GM12878 (cell line): ENCODE results near the gene UTP3. TPM values are rescaled to one million over a fixed set of nuclear protein-coding genes. Genes with fewer than 3 reads are reported as not detected.

ENCODE experiments used
- ATAC-seq: fragments of 200-7000 bp; cut with Tn5 transposase; 3 replicates; pipeline ENCODE4 v1.9.1; 2020; ENCODE audit warnings: mild to moderate bottlenecking, moderate library complexity
- BruUV-seq: library from RNA; stranded (reverse); fragments of 400-500 nt; replicated peaks from 2 replicates; lab custom pipeline; 2021; lab: Mats Ljungman, UMichigan
- CTCF ChIA-PET: fragments of 300-600 bp; sonication (Branson Sonifier 250); formaldehyde crosslinking; extraction: SDS; loops from one replicate; lab custom pipeline; 2021; ENCODE audit warnings: inconsistent platforms; lab: Yijun Ruan, JAX
- POLR2A ChIA-PET: fragments of 350-600 bp; formaldehyde crosslinking; extraction: SDS; loops from one replicate; lab custom pipeline; 2021; ENCODE audit warnings: inconsistent platforms; lab: Charles Lee
- RAD21 ChIA-PET: fragments of 300-600 bp; sonication (Branson Sonifier 250); formaldehyde crosslinking; loops from one replicate; lab custom pipeline; 2023; ENCODE audit warnings: antibody characterized with exemption; ENCODE audit not compliant: unreplicated experiment; lab: Charles Lee
- SMC1A ChIA-PET: fragments of 300-600 bp; sonication (Branson Sonifier 250); formaldehyde crosslinking; loops from one replicate; lab custom pipeline; 2023; ENCODE audit not compliant: unreplicated experiment, uncharacterized antibody; lab: Charles Lee
- DNase-seq: peaks from one replicate; pipeline ENCODE4 v3.0.0-alpha.2; 2011; ENCODE audit warnings: low read depth, low spot score
- FAIRE-seq: peaks from 3 replicates; lab custom pipeline; 2011; peaks lifted over from hg19 to GRCh38; lab: Jason Lieb, UNC
- H2AFZ ChIP-seq: 2 replicates; pipeline ENCODE4 v1.6.0; 2011; ENCODE audit warnings: low read depth, low read length, control low read depth; ENCODE audit not compliant: control insufficient read depth
- H3K27ac ChIP-seq: 2 replicates; pipeline ENCODE4 v1.5.1; 2011; ENCODE audit warnings: control low read depth; ENCODE audit not compliant: control insufficient read depth, insufficient read depth
- H3K27me3 ChIP-seq, 2 experiments: replicated peaks in 1 of 2; 2 replicates each; pipeline versions ENCODE4 v1.6.0 to v1.6.1; 2011; ENCODE audit warnings: low read length in 1 of 2; ENCODE audit not compliant: control insufficient read depth in 2 of 2, insufficient read depth in 2 of 2
- H3K36me3 ChIP-seq, 2 experiments: 2 replicates each; pipeline ENCODE4 v1.5.1; 2011; ENCODE audit warnings: low read length in 1 of 2; ENCODE audit not compliant: control insufficient read depth in 2 of 2, insufficient read depth in 2 of 2
- H3K4me1 ChIP-seq: 2 replicates; pipeline ENCODE4 v1.6.1; 2011; ENCODE audit warnings: mild to moderate bottlenecking, low read length, moderate library complexity, mixed read lengths; ENCODE audit not compliant: control insufficient read depth, insufficient read depth
- H3K4me2 ChIP-seq: 2 replicates; pipeline ENCODE4 v1.6.0; 2011; ENCODE audit warnings: control low read depth; ENCODE audit not compliant: control insufficient read depth, insufficient read depth
- H3K4me3 ChIP-seq: fragments of 200-600 bp; sonication (generic); 2 replicates; pipeline ENCODE4 v1.5.1; 2016
- H3K79me2 ChIP-seq: 2 replicates; pipeline ENCODE4 v1.6.0; 2011; ENCODE audit warnings: low read length; ENCODE audit not compliant: control insufficient read depth, insufficient read depth
- H3K9ac ChIP-seq: 2 replicates; pipeline ENCODE4 v1.8.0; 2011; ENCODE audit warnings: low read length, control low read depth, mixed read lengths; ENCODE audit not compliant: control insufficient read depth, insufficient read depth
- H3K9me3 ChIP-seq: replicated peaks from 3 replicates; pipeline ENCODE4 v1.5.1; 2011; ENCODE audit warnings: mild to moderate bottlenecking, low read length; ENCODE audit not compliant: control insufficient read depth, insufficient read depth
- H4K20me1 ChIP-seq: 2 replicates; pipeline ENCODE4 v1.6.0; 2011; ENCODE audit not compliant: control insufficient read depth, insufficient read depth
- IKZF1 ChIP-seq: fragments of 450-650 bp; conservative IDR thresholded peaks from 2 replicates; pipeline ENCODE4 v1.6.1; 2017; ENCODE audit warnings: antibody characterized with exemption, mild to moderate bottlenecking
- KAT2A ChIP-seq: conservative IDR thresholded peaks from 2 replicates; pipeline ENCODE4 v1.6.1; 2011; ENCODE audit warnings: low read depth, low read length; ENCODE audit not compliant: control insufficient read depth
- MEF2A ChIP-seq: IDR thresholded peaks from 2 replicates; pipeline ENCODE4 v1.6.1; 2011; ENCODE audit warnings: low read depth, mild to moderate bottlenecking, low read length, moderate library complexity; ENCODE audit not compliant: insufficient read depth
- MTA2 ChIP-seq: fragments of 450-650 bp; IDR thresholded peaks from 2 replicates; pipeline ENCODE4 v1.6.1; 2016; ENCODE audit warnings: low read depth, mild to moderate bottlenecking, moderate library complexity
- MTA3 ChIP-seq: IDR thresholded peaks from 2 replicates; pipeline ENCODE4 v1.6.1; 2012; ENCODE audit warnings: low read length, inconsistent platforms, borderline replicate concordance
- MYB ChIP-seq: fragments of 150-350 bp; IDR thresholded peaks from 2 replicates; pipeline ENCODE4 v1.6.1; 2014; ENCODE audit warnings: mild to moderate bottlenecking, low read depth, low read length, borderline replicate concordance
- NRF1 ChIP-seq: conservative IDR thresholded peaks from 2 replicates; pipeline ENCODE4 v1.6.1; 2011; ENCODE audit warnings: mild to moderate bottlenecking, low read depth, low read length, improper control_type of control experiment
- SUPT20H ChIP-seq: IDR thresholded peaks from 2 replicates; pipeline ENCODE4 v1.6.1; 2011; ENCODE audit warnings: low read depth, mild to moderate bottlenecking, low read length, moderate library complexity, borderline replicate concordance; ENCODE audit not compliant: control insufficient read depth
- in situ Hi-C: fragments of 300-500 bp; cut with MboI; formaldehyde crosslinking; loops from 9 replicates; pipeline ENCODE4 v1.14.3; 2018; ENCODE audit warnings: mixed read lengths
- intact Hi-C: fragments of 100-400 bp; cut with micrococcal nuclease; formaldehyde crosslinking; loops from one replicate; pipeline ENCODE4 v1.14.2; 2022; ENCODE audit not compliant: unreplicated experiment
- polyA plus RNA-seq, 11 experiments: library from polyadenylated mRNA; depleted of rRNA in 4 of 11; unstranded in 6 of 11; stranded (reverse) in 5 of 11; fragments of >200 nt; fragmentation: Nextera tagmentation in 4 of 11; fragmentation: Illumina TruSeq in 1 of 11; extraction: Ambion mirVana in 4 of 11; extraction: Trizol in 1 of 11; gene quantifications; 1 replicate in 1 of 11; 2 replicates in 10 of 11; pipeline versions ENCODE4 v1.2.1 to v1.2.3, GENCODE V29; 2011 to 2016; ENCODE audit warnings: inconsistent platforms in 2 of 11, missing spikeins in 2 of 11, low read depth in 1 of 11
- total RNA-seq, 4 experiments: library from RNA; depleted of rRNA in 3 of 4; stranded (reverse); fragments of >200 nt in 3 of 4; fragmentation: Illumina TruSeq in 1 of 4; extraction: Trizol in 1 of 4; gene quantifications; 2 replicates each; pipeline versions ENCODE4 v1.2.1 to v1.2.3, GENCODE V29; 2013 to 2021
- TF ChIP-seq, protein P1 (sequence below): IDR thresholded peaks from 2 replicates; pipeline ENCODE4 v1.6.1; 2012; ENCODE audit warnings: improper control_type of control experiment, low read depth, low read length; ENCODE audit not compliant: insufficient replicate concordance
- TF ChIP-seq, protein P2 (sequence below): fragments of 450-650 bp; IDR thresholded peaks from 2 replicates; pipeline ENCODE4 v1.6.1; 2016; ENCODE audit warnings: mild to moderate bottlenecking
- TF ChIP-seq, protein P3 (sequence below): IDR thresholded peaks from 2 replicates; pipeline ENCODE4 v1.6.1; 2012; ENCODE audit warnings: mild to moderate bottlenecking, low read depth, low read length

Gene UTP3
- total and polyA plus RNA-seq, 10 of the 15 experiments (the other 5 are each of a cell fraction or from before 2014, with no cell fraction given): 15.8 to 60.7 (median 22.5) TPM

DNA sequence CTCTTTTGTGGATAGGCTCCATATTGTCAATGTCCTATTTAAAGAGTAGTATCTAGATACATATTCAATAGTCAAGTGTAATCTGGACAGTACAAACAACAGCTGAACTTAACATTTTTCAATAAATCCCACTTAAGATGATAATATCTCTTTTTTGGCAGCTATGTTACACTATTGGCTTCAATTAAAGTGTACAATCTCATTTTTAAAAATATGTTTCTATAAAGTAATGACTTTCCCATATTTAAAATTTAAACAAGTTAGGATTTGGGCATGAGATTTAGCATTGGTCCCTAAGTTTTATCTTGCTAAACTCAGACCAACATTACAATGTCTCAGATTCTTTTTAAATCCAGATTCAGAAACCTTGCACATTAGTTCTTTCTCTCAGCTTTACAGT lies 14.1 kb upstream of the UTP3 start:
- in situ Hi-C loops: no loop called here
- DNase-seq: no peak
- no peak for ATAC-seq
- CTCF ChIA-PET: interaction anchor here (1.2 to 1.8 kb wide), 2 partner anchors 15 to 30 kb away, joined by 3 to 4 read pairs; no protein-coding TSS in a partner anchor
- TF ChIP-seq SUPT20H: no peak
- no peak for TF ChIP-seq KAT2A
- TF ChIP-seq IKZF1: no peak
- TF ChIP-seq MTA3: no peak
- no peak for TF ChIP-seq MTA2
- TF ChIP-seq, protein P1, sequence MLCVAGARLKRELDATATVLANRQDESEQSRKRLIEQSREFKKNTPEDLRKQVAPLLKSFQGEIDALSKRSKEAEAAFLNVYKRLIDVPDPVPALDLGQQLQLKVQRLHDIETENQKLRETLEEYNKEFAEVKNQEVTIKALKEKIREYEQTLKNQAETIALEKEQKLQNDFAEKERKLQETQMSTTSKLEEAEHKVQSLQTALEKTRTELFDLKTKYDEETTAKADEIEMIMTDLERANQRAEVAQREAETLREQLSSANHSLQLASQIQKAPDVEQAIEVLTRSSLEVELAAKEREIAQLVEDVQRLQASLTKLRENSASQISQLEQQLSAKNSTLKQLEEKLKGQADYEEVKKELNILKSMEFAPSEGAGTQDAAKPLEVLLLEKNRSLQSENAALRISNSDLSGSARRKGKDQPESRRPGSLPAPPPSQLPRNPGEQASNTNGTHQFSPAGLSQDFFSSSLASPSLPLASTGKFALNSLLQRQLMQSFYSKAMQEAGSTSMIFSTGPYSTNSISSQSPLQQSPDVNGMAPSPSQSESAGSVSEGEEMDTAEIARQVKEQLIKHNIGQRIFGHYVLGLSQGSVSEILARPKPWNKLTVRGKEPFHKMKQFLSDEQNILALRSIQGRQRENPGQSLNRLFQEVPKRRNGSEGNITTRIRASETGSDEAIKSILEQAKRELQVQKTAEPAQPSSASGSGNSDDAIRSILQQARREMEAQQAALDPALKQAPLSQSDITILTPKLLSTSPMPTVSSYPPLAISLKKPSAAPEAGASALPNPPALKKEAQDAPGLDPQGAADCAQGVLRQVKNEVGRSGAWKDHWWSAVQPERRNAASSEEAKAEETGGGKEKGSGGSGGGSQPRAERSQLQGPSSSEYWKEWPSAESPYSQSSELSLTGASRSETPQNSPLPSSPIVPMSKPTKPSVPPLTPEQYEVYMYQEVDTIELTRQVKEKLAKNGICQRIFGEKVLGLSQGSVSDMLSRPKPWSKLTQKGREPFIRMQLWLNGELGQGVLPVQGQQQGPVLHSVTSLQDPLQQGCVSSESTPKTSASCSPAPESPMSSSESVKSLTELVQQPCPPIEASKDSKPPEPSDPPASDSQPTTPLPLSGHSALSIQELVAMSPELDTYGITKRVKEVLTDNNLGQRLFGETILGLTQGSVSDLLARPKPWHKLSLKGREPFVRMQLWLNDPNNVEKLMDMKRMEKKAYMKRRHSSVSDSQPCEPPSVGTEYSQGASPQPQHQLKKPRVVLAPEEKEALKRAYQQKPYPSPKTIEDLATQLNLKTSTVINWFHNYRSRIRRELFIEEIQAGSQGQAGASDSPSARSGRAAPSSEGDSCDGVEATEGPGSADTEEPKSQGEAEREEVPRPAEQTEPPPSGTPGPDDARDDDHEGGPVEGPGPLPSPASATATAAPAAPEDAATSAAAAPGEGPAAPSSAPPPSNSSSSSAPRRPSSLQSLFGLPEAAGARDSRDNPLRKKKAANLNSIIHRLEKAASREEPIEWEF: no peak
- TF ChIP-seq, protein P2, sequence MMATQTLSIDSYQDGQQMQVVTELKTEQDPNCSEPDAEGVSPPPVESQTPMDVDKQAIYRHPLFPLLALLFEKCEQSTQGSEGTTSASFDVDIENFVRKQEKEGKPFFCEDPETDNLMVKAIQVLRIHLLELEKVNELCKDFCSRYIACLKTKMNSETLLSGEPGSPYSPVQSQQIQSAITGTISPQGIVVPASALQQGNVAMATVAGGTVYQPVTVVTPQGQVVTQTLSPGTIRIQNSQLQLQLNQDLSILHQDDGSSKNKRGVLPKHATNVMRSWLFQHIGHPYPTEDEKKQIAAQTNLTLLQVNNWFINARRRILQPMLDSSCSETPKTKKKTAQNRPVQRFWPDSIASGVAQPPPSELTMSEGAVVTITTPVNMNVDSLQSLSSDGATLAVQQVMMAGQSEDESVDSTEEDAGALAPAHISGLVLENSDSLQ: no peak
- TF ChIP-seq, protein P3, sequence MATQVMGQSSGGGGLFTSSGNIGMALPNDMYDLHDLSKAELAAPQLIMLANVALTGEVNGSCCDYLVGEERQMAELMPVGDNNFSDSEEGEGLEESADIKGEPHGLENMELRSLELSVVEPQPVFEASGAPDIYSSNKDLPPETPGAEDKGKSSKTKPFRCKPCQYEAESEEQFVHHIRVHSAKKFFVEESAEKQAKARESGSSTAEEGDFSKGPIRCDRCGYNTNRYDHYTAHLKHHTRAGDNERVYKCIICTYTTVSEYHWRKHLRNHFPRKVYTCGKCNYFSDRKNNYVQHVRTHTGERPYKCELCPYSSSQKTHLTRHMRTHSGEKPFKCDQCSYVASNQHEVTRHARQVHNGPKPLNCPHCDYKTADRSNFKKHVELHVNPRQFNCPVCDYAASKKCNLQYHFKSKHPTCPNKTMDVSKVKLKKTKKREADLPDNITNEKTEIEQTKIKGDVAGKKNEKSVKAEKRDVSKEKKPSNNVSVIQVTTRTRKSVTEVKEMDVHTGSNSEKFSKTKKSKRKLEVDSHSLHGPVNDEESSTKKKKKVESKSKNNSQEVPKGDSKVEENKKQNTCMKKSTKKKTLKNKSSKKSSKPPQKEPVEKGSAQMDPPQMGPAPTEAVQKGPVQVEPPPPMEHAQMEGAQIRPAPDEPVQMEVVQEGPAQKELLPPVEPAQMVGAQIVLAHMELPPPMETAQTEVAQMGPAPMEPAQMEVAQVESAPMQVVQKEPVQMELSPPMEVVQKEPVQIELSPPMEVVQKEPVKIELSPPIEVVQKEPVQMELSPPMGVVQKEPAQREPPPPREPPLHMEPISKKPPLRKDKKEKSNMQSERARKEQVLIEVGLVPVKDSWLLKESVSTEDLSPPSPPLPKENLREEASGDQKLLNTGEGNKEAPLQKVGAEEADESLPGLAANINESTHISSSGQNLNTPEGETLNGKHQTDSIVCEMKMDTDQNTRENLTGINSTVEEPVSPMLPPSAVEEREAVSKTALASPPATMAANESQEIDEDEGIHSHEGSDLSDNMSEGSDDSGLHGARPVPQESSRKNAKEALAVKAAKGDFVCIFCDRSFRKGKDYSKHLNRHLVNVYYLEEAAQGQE: no peak
- no peak for TF ChIP-seq MYB
- no peak for TF ChIP-seq NRF1
- TF ChIP-seq MEF2A: no peak
- TF ChIP-seq, all 136 proteins: peak for 0
- Histone ChIP-seq H3K36me3 (no peaks in the 10 kb centered on the region), H3K9me3 (no peaks in the 10 kb centered on the region), H3K27ac (no peak overlapping the region), H4K20me1 (no peaks in the 10 kb centered on the region), H3K4me1 (peaks cover 34% of the 10 kb centered on the region), H3K4me3 (no peak overlapping the region), H2AFZ (no peak overlapping the region), H3K4me2 (no peak overlapping the region), H3K79me2 (no peaks in the 10 kb centered on the region), H3K27me3 (no peaks in the 10 kb centered on the region), H3K9ac (no peak overlapping the region)
- RAD21 ChIA-PET: no interaction called here
- POLR2A ChIA-PET: interaction anchor here (0.5 kb wide), 1 partner anchor 249 kb away, joined by 5 read pairs; no protein-coding TSS in a partner anchor
- intact Hi-C loops: no loop called here
- FAIRE-seq: no peak
- SMC1A ChIA-PET: interaction anchor here (1.5 to 12.8 kb wide), 3 partner anchors 8 to 26 kb away, joined by 4 to 170 read pairs (median 4); partner anchors contain the start of gene JCHAIN
- no TSS peak for BruUV-seq
